NCI-H748 (cell line): ENCODE results near the gene C10orf120.
A peak's percentile ranks its signal among the peaks of the same experiment; 100 is the strongest.

Experiments
- DNase-seq: peaks from one replicate; lab custom pipeline; 2025; ENCODE audit not compliant: unreplicated experiment; lab: John Stamatoyannopoulos, UW

C10orf120 gene

GRCh38 chr10:122662231-122662630, 37.4 kb downstream of the C10orf120 start:
- no peak for DNase-seq

- DNase-seq, result no peak
These were observed 39.0 kb downstream of the C10orf120 start for GRCh38 chr10:122660696-122661095.

- no peak for DNase-seq
These were observed 40.0 kb downstream of the C10orf120 start for GRCh38 chr10:122659651-122660050.

GRCh38 chr10:122659126-122659525, 40.5 kb downstream of the C10orf120 start:
- no peak for DNase-seq

- no peak for DNase-seq
These were observed 41.1 kb downstream of the C10orf120 start for GRCh38 chr10:122658356-122659049.

GRCh38 chr10:122657729-122658128, 41.9 kb downstream of the C10orf120 start:
- DNase-seq, result no peak

GRCh38 chr10:122657255-122657654, 42.4 kb downstream of the C10orf120 start:
- peak; percentile 2 for DNase-seq

- DNase-seq, result no peak
These were observed 42.9 kb downstream of the C10orf120 start for GRCh38 chr10:122656741-122657140.

GRCh38 chr10:122656308-122656705, 43.3 kb downstream of the C10orf120 start:
- no peak for DNase-seq

- DNase-seq, result no peak
These were observed 43.9 kb downstream of the C10orf120 start for GRCh38 chr10:122655524-122656307.

- DNase-seq, result no peak
These were observed 49.3 kb downstream of the C10orf120 start for GRCh38 chr10:122650331-122650730.

GRCh38 chr10:122649903-122650302, 49.7 kb downstream of the C10orf120 start:
- no peak for DNase-seq

- peak; percentile 48 for DNase-seq
These were observed 50.8 kb downstream of the C10orf120 start for GRCh38 chr10:122648599-122649428.
